22Rv1 (cell line): ENCODE results near the gene DENND4A.

Source experiments
- ZFX ChIP-seq: fragments of 450-650 bp; IDR thresholded peaks from 2 replicates; pipeline ENCODE4 v1.6.1; 2017; ENCODE audit warnings: antibody characterized with exemption, borderline replicate concordance
- TF ChIP-seq, protein P1 (sequence below): fragments of 450-650 bp; IDR thresholded peaks from 2 replicates; pipeline ENCODE4 v1.5.1; 2017; ENCODE audit warnings: mild to moderate bottlenecking

DNA sequence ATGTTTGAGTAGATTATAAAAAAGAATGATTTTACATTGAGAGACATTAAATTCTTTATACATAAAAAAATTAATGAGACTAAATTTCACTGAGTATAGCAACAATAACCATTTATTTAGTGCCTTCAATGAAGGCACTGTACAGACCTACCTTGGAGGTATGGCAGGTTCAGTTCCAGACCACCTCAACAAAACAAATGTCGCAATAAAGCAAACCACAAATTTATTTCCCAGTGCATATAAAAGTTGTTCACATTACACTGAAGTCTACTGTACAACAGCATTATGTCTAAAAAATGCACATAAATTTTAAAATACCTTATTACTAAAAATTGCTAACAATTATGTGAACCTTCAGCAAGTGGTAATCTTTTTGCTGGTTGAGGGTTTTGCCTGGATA is 111.5 kb downstream of the DENND4A start:
- TF ChIP-seq, protein P1, sequence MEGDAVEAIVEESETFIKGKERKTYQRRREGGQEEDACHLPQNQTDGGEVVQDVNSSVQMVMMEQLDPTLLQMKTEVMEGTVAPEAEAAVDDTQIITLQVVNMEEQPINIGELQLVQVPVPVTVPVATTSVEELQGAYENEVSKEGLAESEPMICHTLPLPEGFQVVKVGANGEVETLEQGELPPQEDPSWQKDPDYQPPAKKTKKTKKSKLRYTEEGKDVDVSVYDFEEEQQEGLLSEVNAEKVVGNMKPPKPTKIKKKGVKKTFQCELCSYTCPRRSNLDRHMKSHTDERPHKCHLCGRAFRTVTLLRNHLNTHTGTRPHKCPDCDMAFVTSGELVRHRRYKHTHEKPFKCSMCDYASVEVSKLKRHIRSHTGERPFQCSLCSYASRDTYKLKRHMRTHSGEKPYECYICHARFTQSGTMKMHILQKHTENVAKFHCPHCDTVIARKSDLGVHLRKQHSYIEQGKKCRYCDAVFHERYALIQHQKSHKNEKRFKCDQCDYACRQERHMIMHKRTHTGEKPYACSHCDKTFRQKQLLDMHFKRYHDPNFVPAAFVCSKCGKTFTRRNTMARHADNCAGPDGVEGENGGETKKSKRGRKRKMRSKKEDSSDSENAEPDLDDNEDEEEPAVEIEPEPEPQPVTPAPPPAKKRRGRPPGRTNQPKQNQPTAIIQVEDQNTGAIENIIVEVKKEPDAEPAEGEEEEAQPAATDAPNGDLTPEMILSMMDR: no peak
- TF ChIP-seq ZFX: no peak
